Dendritic cell treated with granulocyte-macrophage colony-stimulating factor and Interleukin-4, amounts not matched to agents 40 ng/mL and 50 ng/mL, for 4 days (primary cell): ENCODE measurements around the gene RANBP9.

Source experiments
- H3K27ac Mint-ChIP-seq: one replicate; pipeline ENCODE4 v1.8.0; 2022; ENCODE audit warnings: mild to moderate bottlenecking, mixed read lengths
- H3K27me3 Mint-ChIP-seq: one replicate; pipeline ENCODE4 v1.8.0; 2022; ENCODE audit warnings: mild to moderate bottlenecking, mixed read lengths
- H3K36me3 Mint-ChIP-seq: one replicate; pipeline ENCODE4 v1.8.0; 2022; ENCODE audit warnings: low read depth, mixed read lengths
- H3K4me1 Mint-ChIP-seq: one replicate; pipeline ENCODE4 v1.8.0; 2022; ENCODE audit warnings: low read depth, mixed read lengths
- H3K4me3 Mint-ChIP-seq: one replicate; pipeline ENCODE4 v1.8.0; 2022; ENCODE audit warnings: mild to moderate bottlenecking, moderate library complexity, mixed read lengths
- H3K9me3 Mint-ChIP-seq: one replicate; pipeline ENCODE4 v1.8.0; 2022; ENCODE audit warnings: mixed read lengths
- intact Hi-C: fragments of 100-400 bp; cut with micrococcal nuclease; formaldehyde crosslinking; loops from one replicate; pipeline ENCODE4 v1.15.0; 2022

The RANBP9 gene

DNA sequence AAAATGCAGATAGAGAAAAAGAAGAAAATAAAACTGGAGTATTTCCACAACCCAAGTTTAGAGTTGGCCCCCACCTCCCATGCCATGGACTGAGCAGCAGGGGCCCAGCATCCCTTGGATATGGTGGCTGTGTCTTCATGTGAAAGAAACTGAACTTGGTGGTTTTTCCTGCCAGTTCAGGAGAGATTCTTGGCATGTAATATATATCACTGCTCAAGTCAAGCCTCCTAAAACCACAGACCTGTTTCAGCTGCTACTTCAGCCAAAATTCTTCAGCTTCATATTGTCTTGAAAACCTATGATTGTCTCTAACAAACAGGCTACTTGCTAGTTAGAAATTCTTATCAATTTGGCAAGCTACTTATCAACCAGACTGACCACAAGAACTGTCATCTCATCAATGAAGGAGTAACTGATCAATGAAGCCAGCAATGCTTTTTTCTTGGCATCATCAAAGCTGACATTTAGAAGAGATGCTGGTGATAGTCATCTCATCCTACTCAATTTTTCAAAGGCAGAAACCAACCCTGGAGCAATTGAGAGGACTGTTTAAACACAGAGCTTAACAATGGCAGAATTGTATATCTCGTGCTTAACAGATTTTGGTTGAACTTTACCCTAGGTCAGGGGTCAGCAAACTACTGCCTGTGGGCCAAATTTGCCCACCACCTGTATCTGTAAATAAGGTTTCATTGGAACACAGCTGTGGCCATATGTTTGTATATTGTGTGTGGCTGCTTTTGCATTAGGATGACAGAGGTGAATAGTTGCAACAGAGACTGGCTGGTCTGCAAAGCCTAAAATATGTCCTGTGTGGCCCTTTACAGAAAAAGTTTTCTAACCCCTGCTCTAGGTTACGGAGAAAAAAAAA lies 106.9 kb downstream of the RANBP9 start:
- intact Hi-C loops: no loop called here
- Mint-ChIP-seq H3K27ac (no peak overlapping the region), H3K4me1 (no peaks in the 10 kb centered on the region), H3K4me3 (no peak overlapping the region), H3K9me3 (no peaks in the 10 kb centered on the region), H3K36me3 (peaks cover 27% of the 10 kb centered on the region), H3K27me3 (no peaks in the 10 kb centered on the region)

DNA sequence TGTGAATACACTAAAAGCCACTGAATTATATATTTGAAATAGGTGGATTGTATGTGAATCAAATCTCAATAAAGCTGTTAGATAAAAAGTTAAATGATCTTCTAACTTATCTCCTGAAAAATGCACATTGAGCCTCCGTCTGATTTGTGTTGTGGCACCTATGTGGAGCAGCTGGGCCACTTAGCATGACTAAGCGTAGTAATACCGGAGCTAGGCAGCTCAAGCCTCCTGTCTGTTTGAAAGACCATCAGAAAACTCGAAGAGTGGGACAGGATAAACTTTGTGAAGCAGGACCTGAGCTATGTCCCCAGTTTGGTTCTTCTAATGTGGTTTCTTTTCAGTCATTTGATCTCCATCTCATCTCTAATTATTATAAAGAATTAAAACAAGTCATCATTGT lies 107.5 kb downstream of the RANBP9 start:
- Mint-ChIP-seq H3K27ac (no peak overlapping the region), H3K4me1 (no peaks in the 10 kb centered on the region), H3K9me3 (no peaks in the 10 kb centered on the region), H3K36me3 (peaks cover 29% of the 10 kb centered on the region), H3K27me3 (no peaks in the 10 kb centered on the region), H3K4me3 (no peak overlapping the region)
- intact Hi-C loops: no loop called here

DNA sequence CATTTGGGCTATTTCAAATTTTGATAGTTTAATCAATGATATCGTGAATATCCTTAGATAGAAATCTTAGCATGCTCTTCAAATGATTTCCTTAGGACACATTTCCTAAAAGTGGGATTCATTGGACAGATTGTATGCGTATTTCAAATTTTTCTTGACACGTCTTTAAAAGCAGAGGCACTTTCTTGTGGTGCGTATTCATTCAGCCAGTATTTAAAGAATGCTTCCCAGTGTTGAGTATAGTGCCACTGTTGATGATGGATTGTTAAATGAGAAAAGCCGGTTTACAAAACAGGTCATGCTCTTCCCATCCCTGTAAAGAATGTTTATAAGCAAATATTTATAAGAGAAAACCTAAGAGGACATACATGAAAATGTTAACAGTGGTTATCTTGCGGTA lies 111.6 kb downstream of the RANBP9 start:
- H3K9me3 Mint-ChIP-seq: no peaks in the 10 kb centered on the region
- H3K27ac Mint-ChIP-seq: no peak overlapping the region
- intact Hi-C loops: no loop called here
- H3K4me1 Mint-ChIP-seq: no peaks in the 10 kb centered on the region
- H3K4me3 Mint-ChIP-seq: no peak overlapping the region
- H3K36me3 Mint-ChIP-seq: peaks cover 60% of the 10 kb centered on the region
- no peaks in the 10 kb centered on the region for H3K27me3 Mint-ChIP-seq

DNA sequence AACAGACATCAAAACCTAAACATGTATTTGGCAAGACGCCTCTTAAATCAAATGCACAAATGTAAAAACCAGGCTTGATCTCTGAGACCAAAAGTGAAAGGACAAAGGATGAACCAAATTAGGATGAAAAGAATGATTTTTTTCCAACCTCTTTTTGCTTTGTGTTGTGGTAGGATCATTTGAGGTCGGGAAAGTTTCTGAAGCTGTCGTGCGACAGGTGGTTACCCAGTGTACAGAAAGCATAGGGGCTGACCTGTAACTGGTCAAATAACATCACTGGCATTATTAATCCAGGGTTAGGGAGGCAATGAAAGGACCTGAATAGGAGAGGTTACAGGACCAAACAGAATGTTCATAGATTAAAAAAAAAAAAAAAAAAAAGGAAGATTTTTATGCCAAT lies 114.6 kb downstream of the RANBP9 start:
- Mint-ChIP-seq H3K9me3 (no peaks in the 10 kb centered on the region), H3K4me3 (no peak overlapping the region), H3K36me3 (peaks cover 63% of the 10 kb centered on the region), H3K27ac (no peak overlapping the region), H3K4me1 (no peaks in the 10 kb centered on the region), H3K27me3 (no peaks in the 10 kb centered on the region)
- intact Hi-C loops: no loop called here

DNA sequence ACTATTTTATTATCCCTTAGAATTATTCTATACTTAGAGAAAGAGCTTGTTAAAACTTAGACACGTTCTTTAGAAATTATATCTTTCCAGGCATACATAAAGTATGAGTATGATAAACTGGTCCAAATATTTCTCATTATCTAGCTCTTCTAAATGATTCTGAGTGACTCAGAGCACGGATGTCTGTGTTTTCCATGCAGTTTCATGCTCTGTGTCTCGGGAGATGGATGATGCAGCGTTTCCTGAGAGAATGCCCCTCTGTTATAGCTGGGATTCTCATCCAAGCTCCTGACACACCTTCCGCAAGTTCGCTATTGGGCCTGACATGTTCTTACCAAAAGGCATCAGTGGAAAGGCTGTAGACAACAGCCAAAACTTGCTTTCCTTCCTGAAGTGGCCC lies 117.9 kb downstream of the RANBP9 start:
- Mint-ChIP-seq H3K4me3 (no peak overlapping the region), H3K4me1 (no peaks in the 10 kb centered on the region), H3K9me3 (no peaks in the 10 kb centered on the region), H3K36me3 (peaks cover 54% of the 10 kb centered on the region), H3K27me3 (no peaks in the 10 kb centered on the region), H3K27ac (no peak overlapping the region)
- intact Hi-C loops: no loop called here

DNA sequence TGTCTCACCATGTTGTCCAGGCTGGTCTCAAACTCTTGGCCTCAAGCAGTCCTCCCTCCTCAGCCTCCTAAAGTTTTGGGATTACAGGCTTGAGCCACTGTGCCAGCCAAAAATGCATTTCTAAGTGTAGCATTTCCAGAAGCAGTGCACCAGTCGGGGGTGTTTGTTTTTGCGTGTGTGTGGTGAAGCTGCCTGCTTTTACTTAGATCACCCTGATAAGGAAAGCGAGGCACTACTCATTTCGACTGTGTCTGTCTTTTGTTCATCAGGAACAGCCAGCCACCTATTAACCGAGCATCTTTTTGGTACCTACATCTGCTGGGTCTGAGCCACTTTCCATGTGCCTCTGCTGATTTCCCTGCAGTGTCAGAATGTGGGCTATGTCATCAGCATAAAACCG lies 118.5 kb downstream of the RANBP9 start:
- Mint-ChIP-seq H3K27me3 (no peaks in the 10 kb centered on the region), H3K9me3 (no peaks in the 10 kb centered on the region), H3K36me3 (peaks cover 48% of the 10 kb centered on the region), H3K27ac (no peak overlapping the region), H3K4me3 (no peak overlapping the region), H3K4me1 (no peaks in the 10 kb centered on the region)
- intact Hi-C loops: no loop called here

DNA sequence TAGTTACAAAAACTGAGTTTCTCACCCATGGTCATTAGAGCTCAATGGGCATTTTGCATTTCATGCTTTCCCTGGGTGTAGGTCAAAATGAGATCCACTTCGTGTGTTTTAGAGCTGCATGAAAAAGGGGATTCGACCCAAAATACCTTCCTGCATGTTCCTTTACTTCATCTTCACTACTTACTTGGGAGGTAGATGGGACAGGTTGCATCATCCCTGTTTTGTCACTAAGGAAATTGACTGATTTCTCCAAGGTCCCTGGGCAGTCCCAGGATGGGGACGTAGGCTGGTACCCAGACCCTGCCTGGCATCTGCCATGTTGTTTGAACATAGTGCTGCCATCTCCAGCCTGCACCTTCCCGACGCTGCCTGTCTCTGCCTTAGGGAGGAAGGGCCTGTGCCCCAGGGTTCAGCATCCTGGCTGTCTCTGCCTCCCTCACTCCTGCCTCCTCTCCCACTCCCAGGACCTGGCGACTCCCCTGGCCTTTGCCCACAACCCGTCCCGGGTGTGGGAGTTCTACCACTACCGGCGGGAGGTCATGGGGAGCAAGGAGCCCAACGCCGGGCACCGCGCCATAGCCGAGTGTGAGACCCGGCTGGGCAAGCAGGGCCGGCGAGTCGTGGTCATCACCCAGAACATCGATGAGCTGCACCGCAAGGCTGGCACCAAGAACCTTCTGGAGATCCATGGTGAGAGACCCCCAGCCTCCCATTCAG lies 120.3 kb downstream of the RANBP9 start:
- intact Hi-C loops: no loop called here
- H3K27ac Mint-ChIP-seq: no peak overlapping the region
- H3K27me3 Mint-ChIP-seq: no peaks in the 10 kb centered on the region
- no peaks in the 10 kb centered on the region for H3K9me3 Mint-ChIP-seq
- peaks cover 7% of the 10 kb centered on the region for H3K4me1 Mint-ChIP-seq
- H3K36me3 Mint-ChIP-seq: peaks cover 42% of the 10 kb centered on the region
- H3K4me3 Mint-ChIP-seq: no peak overlapping the region

DNA sequence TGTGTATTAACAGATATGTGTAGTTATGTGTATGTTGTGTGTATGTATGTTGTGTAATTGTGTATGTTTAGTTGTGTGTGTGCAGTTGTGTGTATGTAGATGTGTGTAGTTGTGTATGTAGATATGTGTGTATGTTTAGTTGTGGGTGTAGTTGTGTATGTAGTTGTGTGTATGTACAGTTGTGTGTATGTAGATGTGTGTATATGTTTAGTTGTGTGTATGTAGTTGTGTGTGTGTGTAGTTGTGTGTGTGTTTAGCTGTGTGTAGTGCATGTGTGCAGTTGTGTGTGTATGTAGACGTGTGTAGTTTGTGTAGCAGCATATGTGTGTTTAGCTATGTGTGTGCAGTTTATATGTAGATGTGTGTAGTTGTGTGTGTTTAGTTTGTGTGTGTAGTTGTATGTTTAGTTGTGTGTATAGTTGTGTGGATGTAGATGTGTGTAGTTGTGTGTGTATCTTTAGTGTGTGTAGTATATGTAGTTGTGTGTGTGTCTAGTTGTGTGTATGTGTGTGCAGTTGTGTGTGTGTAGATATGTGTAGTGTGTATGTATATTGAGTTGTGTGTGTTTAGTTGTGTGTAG lies 121.0 kb downstream of the RANBP9 start:
- Mint-ChIP-seq H3K27ac (no peak overlapping the region), H3K9me3 (no peaks in the 10 kb centered on the region), H3K27me3 (no peaks in the 10 kb centered on the region), H3K4me1 (peaks cover 7% of the 10 kb centered on the region), H3K4me3 (no peak overlapping the region), H3K36me3 (peaks cover 39% of the 10 kb centered on the region)
- intact Hi-C loops: no loop called here

DNA sequence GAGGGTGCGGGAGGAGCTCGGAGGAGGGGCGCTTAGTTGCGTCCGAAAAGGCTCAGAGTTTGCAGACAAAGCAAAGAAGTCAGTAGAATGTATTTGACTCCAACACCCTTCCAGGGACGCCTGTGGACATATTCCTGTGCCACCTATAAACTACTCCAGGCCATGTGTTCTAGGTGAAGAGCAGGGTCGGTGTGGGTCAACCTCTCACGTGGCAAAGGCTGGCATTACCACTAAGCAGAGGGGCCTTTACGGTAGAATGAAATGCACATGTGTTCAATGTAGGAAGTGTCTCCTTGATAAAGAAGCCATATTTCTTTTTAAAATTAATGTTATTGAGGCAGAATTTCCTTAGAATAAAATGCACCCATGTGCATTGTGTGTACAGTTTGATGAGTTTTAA lies 121.8 kb downstream of the RANBP9 start:
- Mint-ChIP-seq H3K27me3 (no peaks in the 10 kb centered on the region), H3K36me3 (peaks cover 46% of the 10 kb centered on the region), H3K4me1 (peaks cover 7% of the 10 kb centered on the region), H3K9me3 (no peaks in the 10 kb centered on the region), H3K27ac (no peak overlapping the region), H3K4me3 (no peak overlapping the region)
- intact Hi-C loops: no loop called here

DNA sequence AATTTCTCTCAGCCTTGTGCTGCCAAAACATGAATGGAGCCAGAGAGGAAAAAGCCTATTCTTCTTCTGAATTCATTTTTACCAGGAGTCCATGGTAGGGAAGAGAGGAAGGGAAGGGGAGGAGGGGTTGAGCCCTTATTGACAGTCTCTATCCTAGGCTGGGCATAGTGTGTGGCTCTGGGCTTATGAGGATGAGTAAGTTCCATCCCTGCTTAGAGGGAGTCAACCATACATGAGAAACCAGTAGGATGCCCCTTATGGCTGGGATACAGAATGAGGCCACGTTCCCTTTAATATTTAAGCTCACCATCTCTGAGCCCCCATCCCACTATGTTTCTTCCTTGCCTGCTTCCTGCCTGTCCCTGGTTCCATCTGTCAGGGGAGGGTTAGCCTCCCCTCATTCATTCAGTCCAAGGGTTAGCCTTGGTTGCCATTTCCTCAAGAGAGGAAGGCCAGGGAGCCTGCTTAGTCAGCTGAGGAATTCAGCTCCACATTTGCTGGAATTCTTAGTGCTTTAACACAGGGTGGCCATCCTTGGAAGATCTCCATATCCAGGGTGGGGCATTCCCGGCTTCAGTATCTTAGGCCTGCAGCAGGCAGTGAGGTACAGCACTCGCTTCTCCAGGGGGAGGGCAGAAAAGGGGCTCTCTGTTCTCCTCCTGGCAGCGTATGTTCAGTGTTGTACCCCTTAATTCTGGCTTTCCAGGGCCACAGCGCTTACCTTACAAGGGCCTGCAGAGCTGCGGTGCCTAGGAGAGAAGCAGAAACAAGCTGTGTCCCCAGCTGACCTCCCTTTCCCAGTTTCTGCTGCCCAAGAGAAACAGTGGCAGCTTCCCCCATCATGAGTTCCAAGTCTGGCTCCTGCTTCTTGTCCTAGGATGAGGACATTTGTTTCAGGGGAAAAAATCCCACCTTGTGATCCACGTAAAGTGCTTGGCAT lies 124.8 kb downstream of the RANBP9 start:
- H3K36me3 Mint-ChIP-seq: peaks cover 49% of the 10 kb centered on the region

DNA sequence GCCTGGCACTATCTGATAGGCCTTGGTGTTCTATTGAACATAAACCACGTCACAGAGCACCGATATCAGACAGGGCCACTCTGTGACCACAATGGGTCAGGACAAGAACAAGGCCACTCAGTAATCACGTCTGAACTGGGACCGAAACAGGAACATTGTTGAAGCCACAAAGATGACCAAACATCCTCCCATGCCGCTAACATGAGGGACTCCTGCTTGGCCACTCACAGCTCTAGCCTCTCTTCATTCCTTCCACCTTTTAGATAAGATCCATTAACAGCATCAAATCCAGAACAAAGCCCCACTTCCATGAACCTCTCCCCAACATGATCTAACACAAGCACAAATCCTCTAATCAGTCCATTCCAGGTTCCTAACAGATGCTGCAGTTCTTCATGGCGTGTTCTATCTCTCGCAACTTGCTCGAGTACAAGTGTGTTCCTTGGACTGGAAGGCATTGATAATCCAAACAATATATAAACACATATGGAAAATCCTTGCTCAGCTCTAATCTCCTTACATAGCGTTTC lies 129.9 kb downstream of the RANBP9 start:
- no peaks in the 10 kb centered on the region for H3K9me3 Mint-ChIP-seq

More for the DNA sequence above, 124.8 kb downstream of the RANBP9 start:
- Mint-ChIP-seq H3K27me3 (no peaks in the 10 kb centered on the region), H3K4me3 (no peak overlapping the region), H3K9me3 (no peaks in the 10 kb centered on the region), H3K4me1 (peaks cover 9% of the 10 kb centered on the region), H3K27ac (no peak overlapping the region)
- intact Hi-C loops: no loop called here

DNA sequence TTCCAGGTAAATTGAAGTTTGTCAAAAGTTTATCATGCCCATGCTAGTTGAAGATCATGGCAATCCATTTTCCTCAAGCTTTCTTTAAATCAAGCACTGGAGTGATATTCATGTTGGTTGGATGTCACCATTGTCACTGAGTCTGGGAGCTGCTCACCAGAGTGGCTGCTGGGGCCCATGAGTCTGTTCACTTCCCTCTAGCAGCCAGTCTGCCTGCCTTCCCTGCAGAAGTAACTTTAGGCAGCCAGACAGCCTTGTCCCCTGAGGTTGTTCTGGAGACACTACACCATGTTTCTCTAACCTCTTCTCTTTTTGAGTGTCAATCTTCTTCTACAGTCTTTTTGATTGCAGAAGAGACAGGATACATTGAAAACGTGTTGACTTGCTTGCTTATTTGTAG lies 131.7 kb downstream of the RANBP9 start:
- intact Hi-C loops: loop anchor here (5.0 to 10.0 kb wide), 3 partner anchors 53 to 385 kb away; partner anchors contain the start of gene GFOD1
- H3K4me1 Mint-ChIP-seq: peaks cover 27% of the 10 kb centered on the region
- no peaks in the 10 kb centered on the region for H3K9me3 Mint-ChIP-seq
- H3K27me3 Mint-ChIP-seq: no peaks in the 10 kb centered on the region
- no peak overlapping the region for H3K4me3 Mint-ChIP-seq
- H3K36me3 Mint-ChIP-seq: peaks cover 27% of the 10 kb centered on the region
- H3K27ac Mint-ChIP-seq: no peak overlapping the region

More for the DNA sequence above, 129.9 kb downstream of the RANBP9 start:
- peaks cover 12% of the 10 kb centered on the region for H3K4me1 Mint-ChIP-seq
- H3K36me3 Mint-ChIP-seq: peaks cover 32% of the 10 kb centered on the region
- intact Hi-C loops: no loop called here
- H3K4me3 Mint-ChIP-seq: no peak overlapping the region
- H3K27ac Mint-ChIP-seq: no peak overlapping the region
- no peaks in the 10 kb centered on the region for H3K27me3 Mint-ChIP-seq

DNA sequence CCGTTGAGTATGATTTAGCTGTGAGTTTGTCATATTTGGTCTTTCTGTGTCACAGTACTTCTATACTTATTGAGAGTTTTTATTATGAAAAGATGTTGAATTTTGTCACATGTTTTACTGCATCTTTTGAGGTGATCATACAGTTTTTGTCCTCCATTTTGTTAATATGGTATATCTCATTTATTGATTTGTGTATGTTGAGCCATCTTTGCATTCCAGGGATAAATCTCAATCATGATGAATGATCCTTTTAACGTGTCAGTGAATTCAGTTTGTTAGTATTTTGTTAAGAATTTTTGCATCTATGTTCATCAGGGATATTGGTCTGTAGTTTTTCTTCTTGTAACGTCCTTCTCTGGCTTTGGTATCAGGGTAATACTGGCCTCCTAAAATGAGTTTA lies 133.7 kb downstream of the RANBP9 start:
- peaks cover 22% of the 10 kb centered on the region for H3K36me3 Mint-ChIP-seq
- H3K4me3 Mint-ChIP-seq: no peak overlapping the region
- H3K27me3 Mint-ChIP-seq: no peaks in the 10 kb centered on the region
- H3K9me3 Mint-ChIP-seq: no peaks in the 10 kb centered on the region
- H3K27ac Mint-ChIP-seq: no peak overlapping the region
- H3K4me1 Mint-ChIP-seq: peaks cover 40% of the 10 kb centered on the region
- intact Hi-C loops: loop anchor here (5.0 to 10.0 kb wide), 3 partner anchors 51 to 383 kb away; partner anchors contain the start of gene GFOD1
